ENCODE results near the gene SMIM14. TPM values are rescaled to one million over a fixed set of nuclear protein-coding genes. Genes with fewer than 3 reads are reported as not detected.

The SMIM14 gene
- total and polyA plus RNA-seq, 9 of the 15 experiments (the other 6 are each of a cell fraction or from before 2014, with no cell fraction given), result 0.98 to 3.7 (median 2.2) TPM

DNA sequence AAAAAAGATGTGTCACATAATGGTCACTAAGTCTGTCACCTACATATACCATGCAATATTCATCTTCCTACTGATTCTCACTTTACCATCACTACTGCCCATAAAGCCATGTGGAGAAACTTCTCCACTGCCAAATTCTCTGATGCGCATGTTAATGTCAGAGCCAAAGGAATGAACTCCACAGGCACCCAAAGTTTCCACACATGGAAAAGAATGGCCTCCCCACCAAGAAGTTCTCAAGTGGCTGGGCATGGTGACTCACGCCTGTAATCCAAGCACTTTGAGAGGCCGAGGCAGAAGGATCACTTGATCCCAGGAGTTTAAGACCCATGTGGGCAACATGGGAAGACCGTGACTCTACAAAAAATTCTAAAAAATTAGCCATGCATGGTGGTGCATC lies 67.6 kb downstream of the SMIM14 start:
- Histone ChIP-seq H3K79me2 (ENCODE audit: control insufficient read depth, insufficient read depth, low read length) (no peaks in the 10 kb centered on the region), H2AFZ (ENCODE audit: low read depth, low read length) (no peak overlapping the region), H3K9me1 (ENCODE audit: control insufficient read depth, insufficient read depth, low read length) (no peaks in the 10 kb centered on the region), H3K4me2 (ENCODE audit: insufficient read depth, low read length) (no peak overlapping the region), H4K20me1 (replicated peaks; ENCODE audit: control insufficient read depth, insufficient read depth, low read length) (no peaks in the 10 kb centered on the region), H3K36me3 (ENCODE audit: control insufficient read depth, insufficient read depth, low read length) (no peaks in the 10 kb centered on the region), H3K4me3 (no peak overlapping the region), H3K9me3 (replicated peaks; ENCODE audit: control insufficient read depth, insufficient read depth, low read depth, low read length) (no peaks in the 10 kb centered on the region), H3K27ac (ENCODE audit: extremely low read depth, low read depth, low read length) (no peak overlapping the region), H3K4me1 (replicated peaks in 1 of 2; ENCODE audit: control insufficient read depth in 2 of 2, insufficient read depth in 2 of 2, low read length in 2 of 2) (no peaks in the 10 kb centered on the region; a peak in 1 of 5 replicates), H3K9ac (ENCODE audit: insufficient read depth in 1 of 2, low read depth in 2 of 2, low read length in 2 of 2) (no peak overlapping the region), H3K27me3 (ENCODE audit: control insufficient read depth in 2 of 2, insufficient read depth in 2 of 2, low read length in 2 of 2) (no peaks in the 10 kb centered on the region)
- TF ChIP-seq MGA (IDR thresholded peaks at IDR 0.05) (no peak), JUNB (CRISPR knock-in tag; conservative IDR thresholded peaks at IDR 0.05) (no peak), HOXB6 (CRISPR knock-in tag; IDR thresholded peaks at IDR 0.05; ENCODE audit: borderline replicate concordance) (no peak), RBFOX2 (IDR thresholded peaks at IDR 0.05; ENCODE audit: low read depth, low read length) (no peak), ZEB2 (IDR thresholded peaks at IDR 0.05) (no peak), ZBTB1 (CRISPR knock-in tag; IDR thresholded peaks at IDR 0.05; ENCODE audit: borderline replicate concordance, low read depth) (no peak), U2AF1 (optimal IDR thresholded peaks at IDR 0.05; ENCODE audit: low read depth, low read length) (no peak), NBN (IDR thresholded peaks at IDR 0.05; ENCODE audit: low read depth) (no peak)
- TF ChIP-seq, protein P1, sequence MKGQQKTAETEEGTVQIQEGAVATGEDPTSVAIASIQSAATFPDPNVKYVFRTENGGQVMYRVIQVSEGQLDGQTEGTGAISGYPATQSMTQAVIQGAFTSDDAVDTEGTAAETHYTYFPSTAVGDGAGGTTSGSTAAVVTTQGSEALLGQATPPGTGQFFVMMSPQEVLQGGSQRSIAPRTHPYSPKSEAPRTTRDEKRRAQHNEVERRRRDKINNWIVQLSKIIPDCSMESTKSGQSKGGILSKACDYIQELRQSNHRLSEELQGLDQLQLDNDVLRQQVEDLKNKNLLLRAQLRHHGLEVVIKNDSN (CRISPR knock-in tag; IDR thresholded peaks at IDR 0.05), result no peak
- ChIA-PET POLR2A (interaction anchor here (1.0 kb wide), 1 partner anchor 12 kb away, joined by 3 read pairs; no protein-coding TSS in a partner anchor), CTCF (ENCODE audit: low intra/inter-chr PET ratio) (no interaction called here)
- FAIRE-seq (no peak), ATAC-seq (no peak), DNase-seq (ENCODE audit: extremely low read depth in 1 of 4, low spot score in 3 of 4) (no peak)
- in situ Hi-C loops (cut with MboI) (no loop called here), intact Hi-C loops (cut with micrococcal nuclease) (no loop called here)
- WGBS (ENCODE audit: insufficient coverage, low coverage, missing lambda C conversion rate), result 47% methylated on average over 4 of the region's 4 CpGs
- BruUV-seq (replicated peaks), result no TSS peak

All from K562 (cell line).